ENCODE data around the gene CCDC157. TPM values are rescaled to one million over a fixed set of nuclear protein-coding genes. Genes with fewer than 3 reads are reported as not detected.

Gene CCDC157
- polyA plus RNA-seq (2013, experiment 1 of 2) = 2.6 TPM
- 2.6 TPM for polyA plus RNA-seq (2013, experiment 2 of 2)

DNA sequence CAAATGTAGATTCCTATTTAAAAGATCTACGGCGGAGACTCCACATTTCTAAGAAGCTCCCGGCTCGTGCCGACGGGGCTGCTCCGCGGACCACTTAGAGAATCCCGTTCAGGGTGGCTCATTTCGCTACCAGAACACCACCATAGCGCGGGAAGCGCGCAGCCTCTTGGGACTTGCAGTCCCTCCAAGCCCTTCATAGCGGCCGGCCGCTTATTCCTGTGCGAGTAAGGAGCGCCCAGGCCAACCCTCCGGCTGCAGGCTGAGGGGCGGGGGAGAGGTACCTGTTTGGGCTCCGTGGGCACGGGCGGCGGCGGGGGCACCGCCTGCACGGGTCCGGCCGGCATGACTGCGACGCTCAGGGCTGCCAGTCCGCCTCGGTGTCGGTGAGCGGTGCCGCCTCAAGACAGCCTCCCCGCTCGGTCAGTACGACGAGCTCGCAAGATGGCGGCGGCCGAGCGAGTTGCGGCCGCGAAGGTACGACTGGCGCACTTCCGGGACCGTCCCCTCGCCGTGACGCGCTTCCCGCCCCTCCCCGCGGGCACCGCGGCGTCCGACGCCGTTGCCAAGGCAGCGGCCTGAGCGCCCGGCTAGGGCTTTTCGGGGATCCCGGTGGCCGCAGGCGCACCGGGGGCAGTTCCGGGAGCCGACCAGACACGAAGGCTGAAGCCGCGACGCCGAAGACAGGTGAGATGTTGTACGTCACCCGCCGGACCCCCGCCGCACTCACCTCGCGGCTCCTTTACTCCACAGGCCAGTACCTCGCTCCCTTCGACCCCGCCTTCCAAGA is at the start of gene CCDC157, which contains the start of gene SF3A1:
TSS of gene CCDC157 (plus strand) at position 559 of the 787 bp plus-strand sequence. CDS start 8,994 bp downstream, outside the sequence.
TSS of gene SF3A1 (minus strand) at position 446 of the 787 bp plus-strand sequence. CDS start at position 344, 102 bp downstream.
- peaks cover 5% of the 10 kb centered on the region for H3K4me1 ChIP-seq (ENCODE audit: control insufficient read depth, low read depth, low read length)
- no peak within 1 kb of the TSS for H2BK5ac ChIP-seq (ENCODE audit: low read length)
- H3K23ac ChIP-seq (ENCODE audit: low read length) = no peak within 1 kb of the TSS
- peaks cover 12% of the 10 kb centered on the region for H3K36me3 ChIP-seq (ENCODE audit: control insufficient read depth, insufficient read depth, low read length)
- WGBS (ENCODE audit: extremely low coverage, insufficient coverage, low lambda C conversion rate) = no CpG with 5 or more reads among the region's 91 CpGs
- peak within 1 kb of the TSS; percentile 86 for H3K18ac ChIP-seq (ENCODE audit: low read length)
- peak within 1 kb of the TSS; percentile 40 for H3K27ac ChIP-seq (ENCODE audit: low read depth, low read length)
- peak within 1 kb of the TSS; percentile 91 for H3K9ac ChIP-seq (ENCODE audit: low read length)
- DNase-seq = peak; percentile 97
- H3K79me1 ChIP-seq (ENCODE audit: low read length) = peaks cover 20% of the 10 kb centered on the region
- H2AK5ac ChIP-seq (ENCODE audit: low read length) = no peak within 1 kb of the TSS
- H3K27me3 ChIP-seq (ENCODE audit: insufficient read depth, low read length, poor library complexity) = no peaks in the 10 kb centered on the region
- H4K8ac ChIP-seq (ENCODE audit: low read depth, low read length) = no peak within 1 kb of the TSS
- peak within 1 kb of the TSS; percentile 96 for H3K56ac ChIP-seq (ENCODE audit: low read length)
- peak within 1 kb of the TSS; percentile 66 for H3K4ac ChIP-seq (ENCODE audit: low read depth, low read length)
- H3K79me2 ChIP-seq (ENCODE audit: control insufficient read depth, insufficient read depth, low read length) = peaks cover 23% of the 10 kb centered on the region
- no peak within 1 kb of the TSS for H2BK120ac ChIP-seq (ENCODE audit: low read depth, low read length)
- peak within 1 kb of the TSS; percentile 97 for H3K4me2 ChIP-seq (ENCODE audit: low read length)
- no peak within 1 kb of the TSS for H4K5ac ChIP-seq (ENCODE audit: low read length)
- peak within 1 kb of the TSS; percentile 97 for H3K4me3 ChIP-seq (ENCODE audit: low read length)
- no peak within 1 kb of the TSS for H2BK15ac ChIP-seq (replicated peaks; ENCODE audit: low read depth)

DNA sequence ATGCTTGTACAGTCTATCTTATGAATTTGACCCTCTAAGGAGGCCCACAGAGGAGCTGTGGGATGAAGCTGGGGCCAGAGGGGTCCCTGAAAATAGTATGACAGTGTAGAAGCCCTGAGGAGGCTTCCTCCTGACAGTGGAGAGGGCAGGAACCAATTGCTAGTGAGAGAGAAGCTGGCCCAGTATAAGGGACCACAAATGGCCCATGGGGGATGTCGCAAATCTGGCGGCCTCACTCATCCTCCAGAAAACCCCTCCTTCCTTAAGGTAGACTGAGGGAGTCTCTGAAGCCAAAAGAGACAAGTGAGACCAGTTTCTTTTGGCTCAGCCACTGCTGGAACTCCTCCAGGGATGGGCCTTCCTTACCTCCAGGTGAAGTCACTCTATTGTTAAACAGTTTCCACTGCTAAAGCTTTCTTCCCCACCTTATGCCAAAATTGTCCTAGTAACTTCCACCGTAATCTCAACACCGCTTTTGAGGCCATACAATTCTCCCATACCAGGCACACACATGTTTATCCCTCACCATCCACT is 49.7 kb upstream of the CCDC157 start:
- no peak overlapping the region for H2AK5ac ChIP-seq (ENCODE audit: low read length)
- no peaks in the 10 kb centered on the region for H3K27me3 ChIP-seq (ENCODE audit: insufficient read depth, low read length, poor library complexity)
- H3K36me3 ChIP-seq (ENCODE audit: control insufficient read depth, insufficient read depth, low read length) = no peaks in the 10 kb centered on the region
- no peak overlapping the region for H3K23ac ChIP-seq (ENCODE audit: low read length)
- H3K79me1 ChIP-seq (ENCODE audit: low read length) = no peaks in the 10 kb centered on the region
- no peaks in the 10 kb centered on the region for H3K79me2 ChIP-seq (ENCODE audit: control insufficient read depth, insufficient read depth, low read length)
- WGBS (ENCODE audit: extremely low coverage, insufficient coverage, low lambda C conversion rate) = no CpG with 5 or more reads among the region's 4 CpGs
- H3K9ac ChIP-seq (ENCODE audit: low read length) = no peak overlapping the region
- H2BK120ac ChIP-seq (ENCODE audit: low read depth, low read length) = no peak overlapping the region
- H3K27ac ChIP-seq (ENCODE audit: low read depth, low read length) = no peak overlapping the region
- no peak overlapping the region for H2BK15ac ChIP-seq (replicated peaks; ENCODE audit: low read depth)
- H4K8ac ChIP-seq (ENCODE audit: low read depth, low read length) = no peak overlapping the region
- H2BK5ac ChIP-seq (ENCODE audit: low read length) = no peak overlapping the region
- H3K4me2 ChIP-seq (ENCODE audit: low read length) = no peak overlapping the region
- no peak overlapping the region for H3K56ac ChIP-seq (ENCODE audit: low read length)
- H3K18ac ChIP-seq (ENCODE audit: low read length) = no peak overlapping the region
- H3K4me3 ChIP-seq (ENCODE audit: low read length) = no peak overlapping the region
- H3K4me1 ChIP-seq (ENCODE audit: control insufficient read depth, low read depth, low read length) = peaks cover 3% of the 10 kb centered on the region
- no peak overlapping the region for H4K5ac ChIP-seq (ENCODE audit: low read length)
- no peak overlapping the region for H3K4ac ChIP-seq (ENCODE audit: low read depth, low read length)
- no peak for DNase-seq

DNA sequence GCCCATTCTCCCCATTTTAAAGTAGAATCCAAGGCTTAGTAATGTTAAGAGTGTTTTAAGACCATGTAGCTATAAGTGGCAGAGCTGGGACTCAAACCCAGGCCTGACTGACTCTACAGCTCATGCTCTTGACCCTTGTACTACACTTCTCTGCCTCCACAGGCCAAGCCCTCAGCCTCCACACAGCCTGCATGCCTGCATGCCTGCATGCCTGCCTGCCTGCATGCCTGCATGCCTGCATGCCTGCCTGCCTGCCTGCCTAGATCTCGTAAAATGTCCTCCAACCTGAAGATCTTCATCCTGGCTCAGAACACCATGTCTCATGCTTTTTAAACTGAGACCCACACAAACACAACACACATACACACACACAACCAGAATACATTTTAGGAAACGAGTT is 48.7 kb upstream of the CCDC157 start:
- H3K79me2 ChIP-seq (ENCODE audit: control insufficient read depth, insufficient read depth, low read length) = no peaks in the 10 kb centered on the region
- no peak overlapping the region for H4K8ac ChIP-seq (ENCODE audit: low read depth, low read length)
- no peak overlapping the region for H4K5ac ChIP-seq (ENCODE audit: low read length)
- WGBS (ENCODE audit: extremely low coverage, insufficient coverage, low lambda C conversion rate) = no CpG with 5 or more reads among the region's 2 CpGs
- no peak overlapping the region for H2BK120ac ChIP-seq (ENCODE audit: low read depth, low read length)
- no peak overlapping the region for H3K27ac ChIP-seq (ENCODE audit: low read depth, low read length)
- no peak overlapping the region for H3K56ac ChIP-seq (ENCODE audit: low read length)
- no peaks in the 10 kb centered on the region for H3K79me1 ChIP-seq (ENCODE audit: low read length)
- no peak overlapping the region for H3K4ac ChIP-seq (ENCODE audit: low read depth, low read length)
- no peak overlapping the region for H2BK15ac ChIP-seq (replicated peaks; ENCODE audit: low read depth)
- no peak overlapping the region for H2AK5ac ChIP-seq (ENCODE audit: low read length)
- no peak overlapping the region for H3K23ac ChIP-seq (ENCODE audit: low read length)
- no peak overlapping the region for H3K9ac ChIP-seq (ENCODE audit: low read length)
- no peak overlapping the region for H3K4me2 ChIP-seq (ENCODE audit: low read length)
- no peak overlapping the region for H2BK5ac ChIP-seq (ENCODE audit: low read length)
- no peaks in the 10 kb centered on the region for H3K27me3 ChIP-seq (ENCODE audit: insufficient read depth, low read length, poor library complexity)
- H3K18ac ChIP-seq (ENCODE audit: low read length) = no peak overlapping the region
- no peak overlapping the region for H3K4me3 ChIP-seq (ENCODE audit: low read length)
- no peaks in the 10 kb centered on the region for H3K36me3 ChIP-seq (ENCODE audit: control insufficient read depth, insufficient read depth, low read length)
- peaks cover 3% of the 10 kb centered on the region for H3K4me1 ChIP-seq (ENCODE audit: control insufficient read depth, low read depth, low read length)
- DNase-seq = no peak

DNA sequence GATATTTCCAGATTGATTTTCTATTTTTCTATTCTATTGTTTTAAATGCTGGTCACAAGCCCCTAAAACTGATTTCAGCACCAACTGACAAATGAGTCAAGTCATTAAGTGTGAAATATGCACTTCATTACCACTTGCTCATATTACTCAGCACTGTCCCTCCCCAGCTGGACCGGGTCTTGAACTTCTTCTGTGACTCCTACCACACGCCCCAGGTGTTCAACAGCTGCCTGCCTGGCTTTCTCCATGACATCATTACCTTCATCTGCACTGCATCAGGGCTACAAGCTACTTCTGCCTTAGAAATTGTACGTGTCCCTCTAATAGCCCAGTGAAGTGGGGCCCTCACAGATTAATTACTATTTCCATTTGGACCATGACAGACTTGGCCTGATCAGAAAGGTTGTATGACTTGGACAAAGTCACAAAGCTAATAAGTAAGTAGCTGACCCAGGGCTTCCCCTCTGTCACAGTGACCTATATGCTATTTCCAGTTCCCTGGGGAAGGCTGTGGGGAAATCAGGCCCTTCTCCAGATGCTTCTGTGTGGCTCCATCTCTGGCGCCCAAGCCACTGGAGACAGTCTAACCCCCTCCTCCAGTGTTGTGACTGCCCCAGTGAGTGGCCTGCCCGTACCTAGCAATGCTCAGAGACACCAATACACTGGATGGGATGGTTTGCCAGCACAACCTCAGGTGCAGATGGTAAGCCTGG is 48.1 kb upstream of the CCDC157 start:
- H3K79me1 ChIP-seq (ENCODE audit: low read length) = no peaks in the 10 kb centered on the region
- no peak overlapping the region for H2BK120ac ChIP-seq (ENCODE audit: low read depth, low read length)
- no peak for DNase-seq
- H3K56ac ChIP-seq (ENCODE audit: low read length) = no peak overlapping the region
- no peak overlapping the region for H3K4me3 ChIP-seq (ENCODE audit: low read length)
- H4K5ac ChIP-seq (ENCODE audit: low read length) = no peak overlapping the region
- no CpG with 5 or more reads among the region's 5 CpGs for WGBS (ENCODE audit: extremely low coverage, insufficient coverage, low lambda C conversion rate)
- H2AK5ac ChIP-seq (ENCODE audit: low read length) = no peak overlapping the region
- no peak overlapping the region for H3K9ac ChIP-seq (ENCODE audit: low read length)
- H2BK5ac ChIP-seq (ENCODE audit: low read length) = no peak overlapping the region
- H3K23ac ChIP-seq (ENCODE audit: low read length) = no peak overlapping the region
- no peaks in the 10 kb centered on the region for H3K36me3 ChIP-seq (ENCODE audit: control insufficient read depth, insufficient read depth, low read length)
- H3K4ac ChIP-seq (ENCODE audit: low read depth, low read length) = no peak overlapping the region
- no peaks in the 10 kb centered on the region for H3K27me3 ChIP-seq (ENCODE audit: insufficient read depth, low read length, poor library complexity)
- H3K79me2 ChIP-seq (ENCODE audit: control insufficient read depth, insufficient read depth, low read length) = no peaks in the 10 kb centered on the region
- H3K18ac ChIP-seq (ENCODE audit: low read length) = no peak overlapping the region
- H3K4me1 ChIP-seq (ENCODE audit: control insufficient read depth, low read depth, low read length) = peaks cover 3% of the 10 kb centered on the region
- no peak overlapping the region for H4K8ac ChIP-seq (ENCODE audit: low read depth, low read length)
- no peak overlapping the region for H2BK15ac ChIP-seq (replicated peaks; ENCODE audit: low read depth)
- H3K4me2 ChIP-seq (ENCODE audit: low read length) = no peak overlapping the region
- H3K27ac ChIP-seq (ENCODE audit: low read depth, low read length) = no peak overlapping the region

DNA sequence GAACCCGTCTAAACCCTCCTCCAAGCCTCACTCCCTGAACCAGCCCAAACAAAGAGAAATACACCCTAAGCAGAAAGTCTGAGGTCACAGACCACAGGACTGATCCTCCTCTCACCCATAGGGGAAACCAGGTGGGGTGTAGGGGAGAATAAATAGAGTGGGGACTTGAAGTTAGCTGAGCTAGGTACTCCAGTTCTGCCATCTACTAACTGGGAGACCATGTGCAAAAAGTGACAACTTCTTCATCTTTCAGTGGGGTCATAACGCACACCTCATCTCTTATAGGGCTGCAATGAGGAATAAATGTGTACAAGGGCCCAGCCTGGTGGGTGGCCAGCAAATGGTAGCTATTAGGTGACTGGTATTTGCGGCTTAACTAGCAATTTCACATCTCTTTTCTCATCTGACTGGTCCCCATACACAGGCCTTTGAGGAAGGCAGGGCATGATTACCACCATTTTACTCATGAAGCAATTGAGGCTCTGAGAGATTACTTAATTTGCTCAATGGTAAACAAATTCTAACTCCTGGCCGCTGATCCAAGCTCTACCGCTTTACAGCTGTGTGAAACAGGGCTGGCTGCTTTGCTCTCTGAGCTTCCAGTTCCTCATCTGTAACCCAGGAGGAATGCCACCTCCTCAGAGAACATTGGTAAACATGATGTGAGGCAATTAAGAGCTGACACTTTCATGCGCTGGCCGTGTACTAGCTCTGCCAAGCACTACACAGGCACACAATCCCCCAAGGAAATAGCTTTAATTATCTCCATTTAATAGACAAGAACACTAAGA is 46.7 kb upstream of the CCDC157 start:
- no peak overlapping the region for H2BK15ac ChIP-seq (replicated peaks; ENCODE audit: low read depth)
- H3K4me2 ChIP-seq (ENCODE audit: low read length) = no peak overlapping the region
- no peak overlapping the region for H3K27ac ChIP-seq (ENCODE audit: low read depth, low read length)
- H3K56ac ChIP-seq (ENCODE audit: low read length) = no peak overlapping the region
- peaks cover 3% of the 10 kb centered on the region for H3K4me1 ChIP-seq (ENCODE audit: control insufficient read depth, low read depth, low read length)
- H3K23ac ChIP-seq (ENCODE audit: low read length) = no peak overlapping the region
- no peak overlapping the region for H2AK5ac ChIP-seq (ENCODE audit: low read length)
- H3K4ac ChIP-seq (ENCODE audit: low read depth, low read length) = no peak overlapping the region
- no peak overlapping the region for H3K9ac ChIP-seq (ENCODE audit: low read length)
- H3K4me3 ChIP-seq (ENCODE audit: low read length) = no peak overlapping the region
- no CpG with 5 or more reads among the region's 7 CpGs for WGBS (ENCODE audit: extremely low coverage, insufficient coverage, low lambda C conversion rate)
- no peak overlapping the region for H4K5ac ChIP-seq (ENCODE audit: low read length)
- DNase-seq = no peak
- no peak overlapping the region for H4K8ac ChIP-seq (ENCODE audit: low read depth, low read length)
- H3K79me1 ChIP-seq (ENCODE audit: low read length) = no peaks in the 10 kb centered on the region
- H2BK120ac ChIP-seq (ENCODE audit: low read depth, low read length) = no peak overlapping the region
- H3K27me3 ChIP-seq (ENCODE audit: insufficient read depth, low read length, poor library complexity) = no peaks in the 10 kb centered on the region
- no peak overlapping the region for H3K18ac ChIP-seq (ENCODE audit: low read length)
- H3K36me3 ChIP-seq (ENCODE audit: control insufficient read depth, insufficient read depth, low read length) = no peaks in the 10 kb centered on the region
- no peak overlapping the region for H2BK5ac ChIP-seq (ENCODE audit: low read length)
- H3K79me2 ChIP-seq (ENCODE audit: control insufficient read depth, insufficient read depth, low read length) = no peaks in the 10 kb centered on the region

All from mesendoderm (in vitro differentiated cells).